NCI-H226 (cell line): Measurements from ENCODE around the gene RNF31.
"Not testable (repeated sequence)": the region's sequence is repeated elsewhere in the genome, so short reads cannot be mapped to it uniquely, and the experiment has no call there.

Experiments used
- DNase-seq: peaks from one replicate; pipeline ENCODE4 v3.0.0-alpha.2; 2015

The RNF31 gene

GRCh38 chr14:24184104-24184970 lies 37.0 kb downstream of the RNF31 start:
- DNase-seq = no peak

- DNase-seq = no peak
These were observed 37.7 kb downstream of the RNF31 start for GRCh38 chr14:24185026-24185425.

GRCh38 chr14:24185741-24186140 lies 38.4 kb downstream of the RNF31 start:
- no peak for DNase-seq

GRCh38 chr14:24186831-24187538 lies 39.7 kb downstream of the RNF31 start:
- DNase-seq = no peak

GRCh38 chr14:24187539-24187915 lies 40.2 kb downstream of the RNF31 start:
- DNase-seq = no peak

- peak; percentile 95 for DNase-seq
These were observed 41.2 kb downstream of the RNF31 start, which contains the start of gene IPO4 for GRCh38 chr14:24188251-24189058. Gene IPO4 (minus strand): TSS chr14:24188816. CDS start chr14:24188787, 29 bp downstream.

- no peak for DNase-seq
These were observed 41.7 kb downstream of the RNF31 start for GRCh38 chr14:24189059-24189375.

- no peak for DNase-seq
These were observed 42.2 kb downstream of the RNF31 start for GRCh38 chr14:24189460-24189859.

- peak; percentile 0 for DNase-seq
These were observed 43.1 kb downstream of the RNF31 start for GRCh38 chr14:24190416-24190815.

GRCh38 chr14:24192933-24193332 lies 45.6 kb downstream of the RNF31 start:
- peak; percentile 0 for DNase-seq

- DNase-seq = peak; percentile 1
These were observed 47.0 kb downstream of the RNF31 start for GRCh38 chr14:24194186-24194872.

GRCh38 chr14:24194873-24195185 lies 47.5 kb downstream of the RNF31 start:
- no peak for DNase-seq

GRCh38 chr14:24195186-24196070 lies 48.1 kb downstream of the RNF31 start, which contains the start of gene TM9SF1:
Gene TM9SF1 (minus strand): TSS chr14:24195441. CDS start chr14:24195019, 422 bp downstream.
- DNase-seq = peak; percentile 70

GRCh38 chr14:24196071-24197055 lies 49.1 kb downstream of the RNF31 start:
- DNase-seq = no peak

GRCh38 chr14:24197056-24197450 lies 49.8 kb downstream of the RNF31 start:
- no peak for DNase-seq

- DNase-seq = no peak
These were observed 51.7 kb downstream of the RNF31 start for GRCh38 chr14:24198814-24199524.

GRCh38 chr14:24202538-24202937 lies 55.2 kb downstream of the RNF31 start:
- not testable (repeated sequence) for DNase-seq

GRCh38 chr14:24203249-24203886 lies 56.1 kb downstream of the RNF31 start:
- not testable (repeated sequence) for DNase-seq
